PC-9 (cell line): ENCODE data around the gene ISM1. TPM values are rescaled to one million over a fixed set of nuclear protein-coding genes. Genes with fewer than 3 reads are reported as not detected.

Experiments used
- BruUV-seq: library from RNA; stranded (reverse); fragments of 400-500 nt; replicated peaks from 2 replicates; lab custom pipeline; 2021; lab: Mats Ljungman, UMichigan
- CTCF ChIA-PET: fragments of 300-600 bp; sonication (Branson Sonifier 250); formaldehyde crosslinking; loops from one replicate; lab custom pipeline; 2022; ENCODE audit warnings: antibody characterized with exemption; lab: Charles Lee
- POLR2A ChIA-PET: fragments of 300-600 bp; sonication (Branson Sonifier 250); formaldehyde crosslinking; loops from one replicate; lab custom pipeline; 2022; ENCODE audit warnings: antibody characterized with exemption; ENCODE audit not compliant: unreplicated experiment; lab: Charles Lee
- DNase-seq, 2 experiments: peaks; one replicate each; pipeline versions ENCODE4 v3.0.0 to v3.0.0-alpha.2; 2015 to 2022; ENCODE audit warnings: mixed read lengths in 1 of 2
- H2AFZ ChIP-seq: fragments of 200-600 bp; sonication (generic); 2 replicates; pipeline ENCODE4 v1.8.1; 2017; ENCODE audit warnings: antibody characterized with exemption
- H3F3A ChIP-seq: fragments of 200-600 bp; sonication (generic); 2 replicates; pipeline ENCODE4 v1.8.1; 2017; ENCODE audit warnings: antibody characterized with exemption, mild to moderate bottlenecking, low read depth; ENCODE audit not compliant: insufficient read depth
- H3K27ac ChIP-seq: fragments of 200-600 bp; sonication (generic); 2 replicates; pipeline ENCODE4 v1.6.1; 2016; ENCODE audit warnings: mixed run types
- H3K27me3 ChIP-seq: fragments of 200-600 bp; sonication (generic); 2 replicates; pipeline ENCODE4 v1.6.1; 2016; ENCODE audit warnings: low read depth, mixed run types; ENCODE audit not compliant: insufficient read depth
- H3K36me3 ChIP-seq: fragments of 200-600 bp; sonication (generic); 2 replicates; pipeline ENCODE4 v1.6.1; 2016; ENCODE audit warnings: low read depth, mixed run types
- H3K4me1 ChIP-seq: fragments of 200-600 bp; sonication (generic); replicated peaks from 2 replicates; pipeline ENCODE4 v1.6.1; 2016; ENCODE audit warnings: mixed run types; ENCODE audit not compliant: insufficient read depth
- H3K4me2 ChIP-seq: fragments of 200-600 bp; sonication (generic); 2 replicates; pipeline ENCODE4 v1.6.1; 2017; ENCODE audit warnings: mixed run types
- H3K4me3 ChIP-seq: fragments of 200-600 bp; sonication (generic); 2 replicates; pipeline ENCODE4 v1.6.1; 2016; ENCODE audit warnings: mixed run types
- H3K79me2 ChIP-seq: fragments of 200-600 bp; sonication (generic); 2 replicates; pipeline ENCODE4 v1.6.1; 2017; ENCODE audit warnings: low read depth, mixed run types
- H3K9me2 ChIP-seq: fragments of 200-600 bp; sonication (generic); 2 replicates; pipeline ENCODE4 v1.8.1; 2017; ENCODE audit warnings: mild to moderate bottlenecking; ENCODE audit not compliant: insufficient read depth
- H3K9me3 ChIP-seq: fragments of 200-600 bp; sonication (generic); 2 replicates; pipeline ENCODE4 v1.8.1; 2016; ENCODE audit warnings: low read depth; ENCODE audit not compliant: insufficient read depth
- H4K20me1 ChIP-seq: fragments of 200-600 bp; sonication (generic); 2 replicates; pipeline ENCODE4 v1.8.1; 2017; ENCODE audit not compliant: insufficient read depth
- CTCF ChIP-seq: fragments of 200-600 bp; sonication (generic); conservative IDR thresholded peaks from 2 replicates; pipeline ENCODE4 v1.6.1; 2017; ENCODE audit warnings: mixed run types, antibody characterized with exemption, mild to moderate bottlenecking, moderate library complexity
- EZH2 ChIP-seq: fragments of 200-600 bp; sonication (generic); IDR thresholded peaks from 2 replicates; pipeline ENCODE4 v1.8.0; 2017; ENCODE audit warnings: antibody characterized with exemption, low read depth
- intact Hi-C: fragments of 100-400 bp; cut with micrococcal nuclease; formaldehyde crosslinking; loops from one replicate; pipeline ENCODE4 v1.10.0; 2022; ENCODE audit not compliant: unreplicated experiment
- total RNA-seq: library from RNA; stranded (reverse); gene quantifications from 2 replicates; pipeline ENCODE4 v1.2.3, GENCODE V29; 2021

The ISM1 gene
- total RNA-seq, 1 experiment from 2014 or later = not detected

- ChIA-PET POLR2A (interaction anchor here (0.6 kb wide), 1 partner anchor 309 kb away, joined by 4 read pairs; no protein-coding TSS in a partner anchor), CTCF (interaction anchor here (0.6 kb wide), 1 partner anchor 165 kb away, joined by 4 read pairs; no protein-coding TSS in a partner anchor)
- no TSS peak for BruUV-seq
- TF ChIP-seq CTCF = no peak
- no peak for TF ChIP-seq EZH2
- no peak overlapping the region for H3K4me2 ChIP-seq
- H3K36me3 ChIP-seq = no peaks in the 10 kb centered on the region
- no peaks in the 10 kb centered on the region for H4K20me1 ChIP-seq
- H3K4me3 ChIP-seq = no peak overlapping the region
- intact Hi-C loops = no loop called here
- H3K27ac ChIP-seq = no peak overlapping the region
- H3K9me2 ChIP-seq = no peaks in the 10 kb centered on the region
- H3K27me3 ChIP-seq = no peaks in the 10 kb centered on the region
- no peaks in the 10 kb centered on the region for H3K9me3 ChIP-seq
- no peaks in the 10 kb centered on the region for H3F3A ChIP-seq
- H3K79me2 ChIP-seq = no peaks in the 10 kb centered on the region
- DNase-seq = no peak
- H3K4me1 ChIP-seq = no peaks in the 10 kb centered on the region
- no peak overlapping the region for H2AFZ ChIP-seq
Observed at GRCh38 chr20:13284830-13285229, 63.8 kb downstream of the ISM1 start.

GRCh38 chr20:13285408-13285807 lies 64.3 kb downstream of the ISM1 start:
- Histone ChIP-seq H2AFZ (no peak overlapping the region), H3K27ac (no peak overlapping the region), H3K4me3 (no peak overlapping the region), H3K9me3 (no peaks in the 10 kb centered on the region), H3K79me2 (no peaks in the 10 kb centered on the region), H3K4me1 (no peaks in the 10 kb centered on the region), H3K27me3 (no peaks in the 10 kb centered on the region), H3F3A (no peaks in the 10 kb centered on the region), H3K36me3 (no peaks in the 10 kb centered on the region), H3K4me2 (no peak overlapping the region), H3K9me2 (no peaks in the 10 kb centered on the region), H4K20me1 (no peaks in the 10 kb centered on the region)
- DNase-seq = no peak
- no TSS peak for BruUV-seq
- POLR2A ChIA-PET = no interaction called here
- intact Hi-C loops = no loop called here
- TF ChIP-seq EZH2 (no peak), CTCF (no peak)
- CTCF ChIA-PET = interaction anchor here (0.6 kb wide), 1 partner anchor 166 kb away, joined by 4 read pairs; no protein-coding TSS in a partner anchor

- H3K4me2 ChIP-seq = no peak overlapping the region
- BruUV-seq = no TSS peak
- H3K27me3 ChIP-seq = no peaks in the 10 kb centered on the region
- POLR2A ChIA-PET = interaction anchor here (0.7 to 0.9 kb wide), 2 partner anchors 257 to 314 kb away, joined by 4 to 5 read pairs; no protein-coding TSS in a partner anchor
- intact Hi-C loops = no loop called here
- no peaks in the 10 kb centered on the region for H3F3A ChIP-seq
- no peaks in the 10 kb centered on the region for H3K9me3 ChIP-seq
- no peaks in the 10 kb centered on the region for H3K4me1 ChIP-seq
- H4K20me1 ChIP-seq = no peaks in the 10 kb centered on the region
- H3K9me2 ChIP-seq = no peaks in the 10 kb centered on the region
- CTCF ChIA-PET = no interaction called here
- H3K4me3 ChIP-seq = no peak overlapping the region
- H3K27ac ChIP-seq = no peak overlapping the region
- H2AFZ ChIP-seq = no peak overlapping the region
- H3K36me3 ChIP-seq = no peaks in the 10 kb centered on the region
- H3K79me2 ChIP-seq = no peaks in the 10 kb centered on the region
- no peak for TF ChIP-seq EZH2
- no peak for TF ChIP-seq CTCF
- DNase-seq = no peak
Observed at GRCh38 chr20:13286052-13286451, 65.0 kb downstream of the ISM1 start.
